Neural progenitor cell (in vitro differentiated cells): ENCODE measurements around the gene ZC2HC1C. TPM values are rescaled to one million over a fixed set of nuclear protein-coding genes. Genes with fewer than 3 reads are reported as not detected.

Source experiments
- DNase-seq: peaks from one replicate; pipeline ENCODE4 v3.0.0-alpha.2; 2016; ENCODE audit warnings: low spot score
- H2AFZ ChIP-seq: fragments of 200-600 bp; sonication (generic); replicated peaks from 2 replicates; pipeline ENCODE4 v1.6.1; 2016; ENCODE audit warnings: antibody characterized with exemption
- H3F3A ChIP-seq: fragments of 200-600 bp; sonication (generic); 2 replicates; pipeline ENCODE4 v1.6.1; 2016; ENCODE audit warnings: antibody characterized with exemption, low read depth
- H3K27ac ChIP-seq: fragments of 200-600 bp; sonication (generic); 2 replicates; pipeline ENCODE4 v1.5.1; 2016; ENCODE audit warnings: mild to moderate bottlenecking
- H3K27me3 ChIP-seq: fragments of 200-600 bp; sonication (generic); 2 replicates; pipeline ENCODE4 v1.6.1; 2016; ENCODE audit warnings: mild to moderate bottlenecking, moderate library complexity
- H3K36me3 ChIP-seq: fragments of 200-600 bp; sonication (generic); 2 replicates; pipeline ENCODE4 v1.5.1; 2016
- H3K4me1 ChIP-seq: fragments of 200-600 bp; sonication (generic); 2 replicates; pipeline ENCODE4 v1.6.1; 2016; ENCODE audit warnings: mixed run types
- H3K4me2 ChIP-seq: fragments of 200-600 bp; sonication (generic); 2 replicates; pipeline ENCODE4 v1.6.1; 2016
- H3K4me3 ChIP-seq: fragments of 200-600 bp; sonication (generic); 2 replicates; pipeline ENCODE4 v1.5.1; 2016
- H3K79me2 ChIP-seq: fragments of 200-600 bp; sonication (generic); 2 replicates; pipeline ENCODE4 v1.6.1; 2016; ENCODE audit warnings: low read depth
- H3K9ac ChIP-seq: fragments of 200-600 bp; sonication (generic); 2 replicates; pipeline ENCODE4 v1.6.1; 2016
- H3K9me3 ChIP-seq: fragments of 200-600 bp; sonication (generic); 2 replicates; pipeline ENCODE4 v1.5.1; 2016; ENCODE audit warnings: low read depth
- H4K20me1 ChIP-seq: fragments of 200-600 bp; sonication (generic); 2 replicates; pipeline ENCODE4 v1.6.1; 2016; ENCODE audit warnings: low read depth
- H3K27ac Mint-ChIP-seq: 3 replicates; pipeline ENCODE4 v1.8.0; 2021; ENCODE audit warnings: mixed read lengths
- H3K27me3 Mint-ChIP-seq: 2 replicates; pipeline ENCODE4 v1.8.0; 2022; ENCODE audit warnings: low read depth, mild to moderate bottlenecking, inconsistent platforms, moderate library complexity, mixed read lengths; ENCODE audit not compliant: insufficient read depth
- H3K36me3 Mint-ChIP-seq: 3 replicates; pipeline ENCODE4 v1.8.0; 2021; ENCODE audit warnings: mixed read lengths
- H3K4me1 Mint-ChIP-seq: 3 replicates; pipeline ENCODE4 v1.8.0; 2021; ENCODE audit warnings: mixed read lengths
- H3K4me3 Mint-ChIP-seq: 3 replicates; pipeline ENCODE4 v1.8.0; 2021; ENCODE audit warnings: mild to moderate bottlenecking, moderate library complexity, mixed read lengths
- H3K9me3 Mint-ChIP-seq: 3 replicates; pipeline ENCODE4 v1.8.0; 2020; ENCODE audit warnings: mixed read lengths
- CTCF ChIP-seq: fragments of 200-600 bp; sonication (generic); IDR thresholded peaks from 2 replicates; pipeline ENCODE4 v1.5.1; 2017; ENCODE audit warnings: antibody characterized with exemption, mild to moderate bottlenecking
- EZH2 ChIP-seq: fragments of 200-600 bp; sonication (generic); IDR thresholded peaks from 2 replicates; pipeline ENCODE4 v1.6.1; 2017; ENCODE audit warnings: antibody characterized with exemption, mild to moderate bottlenecking, moderate library complexity
- EZH2phosphoT487 ChIP-seq: fragments of 200-600 bp; sonication (generic); IDR thresholded peaks from 2 replicates; pipeline ENCODE4 v1.6.1; 2017; ENCODE audit warnings: antibody characterized with exemption
- total RNA-seq: library from RNA; depleted of rRNA; stranded (reverse); fragments of >200 nt; gene quantifications from 2 replicates; pipeline ENCODE4 v1.2.3, GENCODE V29; 2015; ENCODE audit warnings: low replicate concordance

ZC2HC1C gene
- total RNA-seq, 1 donor from 2014 or later = 0.94 TPM

GRCh38 chr14:75025082-75025481 lies 44.4 kb upstream of the ZC2HC1C start:
- H3K4me3 ChIP-seq = no peak overlapping the region

GRCh38 chr14:75025876-75026275 lies 43.6 kb upstream of the ZC2HC1C start:
- H2AFZ ChIP-seq = no peak overlapping the region
- H3K4me2 ChIP-seq = no peak overlapping the region
- no peak overlapping the region for H3K4me3 ChIP-seq
- Mint-ChIP-seq H3K36me3 (peaks cover 6% of the 10 kb centered on the region), H3K27ac (no peak overlapping the region), H3K4me1 (no peaks in the 10 kb centered on the region), H3K27me3 (no peaks in the 10 kb centered on the region), H3K9me3 (no peaks in the 10 kb centered on the region), H3K4me3 (no peak overlapping the region)
- H3K27me3 ChIP-seq = no peaks in the 10 kb centered on the region
- H3K9me3 ChIP-seq = no peaks in the 10 kb centered on the region
- no peak for TF ChIP-seq EZH2
- TF ChIP-seq EZH2phosphoT487 = no peak
- TF ChIP-seq CTCF = no peak
- no peaks in the 10 kb centered on the region for H3K4me1 ChIP-seq
- peaks cover 4% of the 10 kb centered on the region for H3K36me3 ChIP-seq
- no peaks in the 10 kb centered on the region for H3K79me2 ChIP-seq
- H4K20me1 ChIP-seq = no peaks in the 10 kb centered on the region
- DNase-seq = no peak
- H3K9ac ChIP-seq = no peak overlapping the region
- H3F3A ChIP-seq = no peaks in the 10 kb centered on the region
- no peak overlapping the region for H3K27ac ChIP-seq

More at GRCh38 chr14:75025082-75025481, 44.4 kb upstream of the ZC2HC1C start:
- H3K27me3 Mint-ChIP-seq = no peaks in the 10 kb centered on the region
- H3K4me2 ChIP-seq = no peak overlapping the region
- H3K27me3 ChIP-seq = no peaks in the 10 kb centered on the region
- no peaks in the 10 kb centered on the region for H3F3A ChIP-seq
- no peak overlapping the region for H2AFZ ChIP-seq
- H3K27ac ChIP-seq = no peak overlapping the region
- no peak overlapping the region for H3K27ac Mint-ChIP-seq
- no peak overlapping the region for H3K4me3 Mint-ChIP-seq
- H3K9me3 ChIP-seq = no peaks in the 10 kb centered on the region
- H3K4me1 Mint-ChIP-seq = no peaks in the 10 kb centered on the region
- no peak for DNase-seq
- H4K20me1 ChIP-seq = no peaks in the 10 kb centered on the region
- H3K9ac ChIP-seq = no peak overlapping the region
- H3K9me3 Mint-ChIP-seq = no peaks in the 10 kb centered on the region
- no peaks in the 10 kb centered on the region for H3K4me1 ChIP-seq
- H3K79me2 ChIP-seq = no peaks in the 10 kb centered on the region
- TF ChIP-seq CTCF (no peak), EZH2phosphoT487 (no peak), EZH2 (no peak)
- H3K36me3 Mint-ChIP-seq = peaks cover 8% of the 10 kb centered on the region
- H3K36me3 ChIP-seq = no peaks in the 10 kb centered on the region

- Mint-ChIP-seq H3K4me1 (no peaks in the 10 kb centered on the region), H3K4me3 (no peak overlapping the region), H3K27ac (no peak overlapping the region), H3K36me3 (peaks cover 5% of the 10 kb centered on the region), H3K27me3 (no peaks in the 10 kb centered on the region), H3K9me3 (no peaks in the 10 kb centered on the region)
- Histone ChIP-seq H3K4me2 (no peak overlapping the region), H2AFZ (no peak overlapping the region), H3K4me1 (no peaks in the 10 kb centered on the region), H3K27ac (no peak overlapping the region), H3F3A (no peaks in the 10 kb centered on the region), H3K27me3 (no peaks in the 10 kb centered on the region), H3K9me3 (no peaks in the 10 kb centered on the region), H3K9ac (no peak overlapping the region), H3K4me3 (no peak overlapping the region), H3K36me3 (peaks cover 9% of the 10 kb centered on the region), H3K79me2 (no peaks in the 10 kb centered on the region), H4K20me1 (no peaks in the 10 kb centered on the region)
- no peak for DNase-seq
- TF ChIP-seq EZH2 = no peak
- no peak for TF ChIP-seq EZH2phosphoT487
- no peak for TF ChIP-seq CTCF
Measured at GRCh38 chr14:75030147-75030546, 39.3 kb upstream of the ZC2HC1C start.
